Midbrain (tissue), 1 donor: Measurements from ENCODE around the gene PCGF2.

Source experiments
- DNase-seq: peaks from one replicate; lab custom pipeline; 2025; lab: John Stamatoyannopoulos, UW

PCGF2 gene

GRCh38 chr17:38751144-38751807 lies 3.1 kb upstream of the PCGF2 start:
- DNase-seq, result no peak

- DNase-seq, result no peak
Measured at GRCh38 chr17:38750312-38751121, 2.4 kb upstream of the PCGF2 start.

- no peak for DNase-seq
Measured at GRCh38 chr17:38750044-38750311, 1.8 kb upstream of the PCGF2 start.

GRCh38 chr17:38749223-38750043 lies 1.3 kb upstream of the PCGF2 start:
- no peak for DNase-seq

- no peak for DNase-seq
Measured at GRCh38 chr17:38748892-38749222, 721 bp upstream of the PCGF2 start.

- no peak for DNase-seq
Measured at GRCh38 chr17:38747463-38748148, 530 bp downstream of the PCGF2 start.

GRCh38 chr17:38746849-38747462 lies 1.2 kb downstream of the PCGF2 start:
- DNase-seq, result no peak

- no peak for DNase-seq
Measured at GRCh38 chr17:38746004-38746848, 1.9 kb downstream of the PCGF2 start.

GRCh38 chr17:38745545-38745944 lies 2.6 kb downstream of the PCGF2 start:
- DNase-seq, result no peak

GRCh38 chr17:38743556-38744171 lies 4.5 kb downstream of the PCGF2 start:
- no peak for DNase-seq

- DNase-seq, result no peak
Measured at GRCh38 chr17:38742411-38743308, 5.5 kb downstream of the PCGF2 start.

- no peak for DNase-seq
Measured at GRCh38 chr17:38741921-38742410, 6.2 kb downstream of the PCGF2 start.

GRCh38 chr17:38741461-38741860 lies 6.7 kb downstream of the PCGF2 start:
- no peak for DNase-seq

- no peak for DNase-seq
Measured at GRCh38 chr17:38740806-38741205, 7.3 kb downstream of the PCGF2 start.

GRCh38 chr17:38740044-38740443 lies 8.1 kb downstream of the PCGF2 start:
- DNase-seq, result no peak

- DNase-seq, result no peak
Measured at GRCh38 chr17:38739305-38739704, 8.8 kb downstream of the PCGF2 start.

- DNase-seq, result no peak
Measured at GRCh38 chr17:38738686-38739085, 9.4 kb downstream of the PCGF2 start.

GRCh38 chr17:38738007-38738662 lies 10.0 kb downstream of the PCGF2 start:
- DNase-seq, result no peak
